Esophagus muscularis mucosa (tissue), 4 donors: Measurements from ENCODE around the gene BMP8A. TPM values are rescaled to one million over a fixed set of nuclear protein-coding genes. Genes with fewer than 3 reads are reported as not detected.
"Not testable (repeated sequence)": the region's sequence is repeated elsewhere in the genome, so short reads cannot be mapped to it uniquely, and the experiment has no call there.

ENCODE experiments used
- DNase-seq: peaks from one replicate; pipeline ENCODE4 v3.0.0-alpha.2; 2017; ENCODE audit errors: extremely low spot score
- H3K27ac ChIP-seq, 4 donors: fragments of 200-600 bp; sonication (generic); replicated peaks in 1 of 4; 1 replicate in 3 of 4; 2 replicates in 1 of 4; pipeline ENCODE4 v1.5.1; 2016 to 2019; ENCODE audit warnings: mild to moderate bottlenecking in 1 of 4
- H3K27me3 ChIP-seq, 4 donors: fragments of 200-600 bp; sonication (generic); one replicate each; pipeline versions ENCODE4 v1.5.1 to v1.6.0; 2016 to 2019
- H3K36me3 ChIP-seq, 4 donors: fragments of 200-600 bp; sonication (generic); one replicate each; pipeline ENCODE4 v1.5.1; 2016 to 2019
- H3K4me1 ChIP-seq, 4 donors: fragments of 200-600 bp; sonication (generic); one replicate each; pipeline ENCODE4 v1.5.1; 2016 to 2019
- H3K4me3 ChIP-seq, 4 donors: fragments of 200-600 bp; sonication (generic); 1 replicate in 2 of 4; 2 replicates in 2 of 4; pipeline ENCODE4 v1.5.1; 2016 to 2019; ENCODE audit warnings: mild to moderate bottlenecking in 4 of 4, moderate library complexity in 1 of 4
- H3K9me3 ChIP-seq, 4 donors: fragments of 200-600 bp; sonication (generic); 1 replicate in 3 of 4; 2 replicates in 1 of 4; pipeline ENCODE4 v1.5.1; 2016 to 2019
- CTCF ChIP-seq, 3 experiments: fragments of 200-600 bp in 2 of 3; fragments of 450-650 bp in 1 of 3; sonication (generic) in 2 of 3; IDR thresholded peaks; one replicate each; pipeline ENCODE4 v1.5.1; 2017 to 2019; ENCODE audit warnings: antibody characterized with exemption in 3 of 3, mild to moderate bottlenecking in 2 of 3, moderate library complexity in 1 of 3
- EP300 ChIP-seq: sonication (generic); formaldehyde crosslinking; IDR thresholded peaks from one replicate; pipeline ENCODE4 v1.6.1; 2017; ENCODE audit warnings: antibody characterized with exemption
- POLR2A ChIP-seq: fragments of 450-650 bp; IDR thresholded peaks from one replicate; pipeline ENCODE4 v1.6.1; 2017; ENCODE audit warnings: antibody characterized with exemption, moderate library complexity, mild to moderate bottlenecking, low read depth
- POLR2AphosphoS5 ChIP-seq, 2 donors: sonication (generic); formaldehyde crosslinking; IDR thresholded peaks; one replicate each; pipeline ENCODE4 v1.6.1; 2017; ENCODE audit warnings: antibody characterized with exemption in 2 of 2
- WGBS: methylation state at CpG from one replicate; pipeline ENCODE4 v1.1.5; 2018; 5-methylcytosine and 5-hydroxymethylcytosine counted together
- intact Hi-C: fragments of 100-400 bp; cut with DNase I; formaldehyde crosslinking; loops from one replicate; pipeline ENCODE4 v1.15.1; 2023
- total RNA-seq, 4 donors: library from RNA; depleted of rRNA; stranded (reverse); fragments of >200 nt; gene quantifications; one replicate each; pipeline versions ENCODE4 v1.1.0 to v1.2.1, GENCODE V29; 2016

BMP8A gene
- total RNA-seq, 4 donors from 2014 or later: 0.99 to 3.0 (median 2.2) TPM

- H3K9me3 ChIP-seq: no peaks in the 10 kb centered on the region
- H3K27ac ChIP-seq: no peak overlapping the region
- H3K36me3 ChIP-seq: peaks cover 93 to 100% (median 97%) of the 10 kb centered on the region in 4 donors
- no peaks in the 10 kb centered on the region for H3K27me3 ChIP-seq
- TF ChIP-seq POLR2AphosphoS5 (IDR thresholded peaks at IDR 0.05): no peak
- TF ChIP-seq CTCF (IDR thresholded peaks at IDR 0.05): no peak
- TF ChIP-seq POLR2A: no peak
- no peak for TF ChIP-seq EP300
- no peak for DNase-seq
- H3K4me3 ChIP-seq: no peak overlapping the region
- whole genome bisulfite sequencing: 20% methylated on average over 1 of the region's 1 CpG
- intact Hi-C loops: no loop called here
- H3K4me1 ChIP-seq: peaks cover 0 to 14% (median 8%) of the 10 kb centered on the region in 4 donors
Measured at GRCh38 chr1:39462074-39462473, 29.4 kb upstream of the BMP8A start.

- H3K4me1 ChIP-seq: peaks cover 0 to 18% (median 11%) of the 10 kb centered on the region in 4 donors
- no peaks in the 10 kb centered on the region for H3K27me3 ChIP-seq
- peak overlapping the region in 2 of 4 donors; percentile 13 to 51 for H3K27ac ChIP-seq
- H3K9me3 ChIP-seq: no peaks in the 10 kb centered on the region
- TF ChIP-seq CTCF (IDR thresholded peaks at IDR 0.05) (no peak), POLR2A (no peak), EP300 (no peak), POLR2AphosphoS5 (IDR thresholded peaks at IDR 0.05) (no peak)
- intact Hi-C loops: no loop called here
- no peak overlapping the region for H3K4me3 ChIP-seq
- WGBS: 80% methylated on average over 3 of the region's 3 CpGs
- DNase-seq: no peak
- peaks cover 72 to 100% (median 92%) of the 10 kb centered on the region in 4 donors for H3K36me3 ChIP-seq
Measured at GRCh38 chr1:39466413-39467107, 24.9 kb upstream of the BMP8A start.

GRCh38 chr1:39467108-39467720 is 24.2 kb upstream of the BMP8A start:
- WGBS: 75% methylated on average over 16 of the region's 16 CpGs
- intact Hi-C loops, H3K4me3 ChIP-seq, H3K9me3 ChIP-seq, DNase-seq, H3K27me3 ChIP-seq: not testable (repeated sequence)
- H3K36me3 ChIP-seq: peaks cover 65 to 100% (median 91%) of the 10 kb centered on the region in 4 donors
- peak in 1 of 3 experiments; percentile 2 for TF ChIP-seq CTCF (IDR thresholded peaks at IDR 0.05)
- peaks cover 0 to 18% (median 11%) of the 10 kb centered on the region in 4 donors for H3K4me1 ChIP-seq
- peak overlapping the region in 2 of 4 donors; percentile 13 to 51 for H3K27ac ChIP-seq

GRCh38 chr1:39469150-39469549 is 22.3 kb upstream of the BMP8A start:
- peaks cover 59 to 99% (median 89%) of the 10 kb centered on the region in 4 donors for H3K36me3 ChIP-seq
- TF ChIP-seq CTCF (IDR thresholded peaks at IDR 0.05) (no peak), POLR2AphosphoS5 (IDR thresholded peaks at IDR 0.05) (no peak), POLR2A (no peak), EP300 (no peak)
- 73% methylated on average over 3 of the region's 3 CpGs for WGBS

More at GRCh38 chr1:39469150-39469549, 22.3 kb upstream of the BMP8A start:
- Histone ChIP-seq H3K27ac (no peak overlapping the region), H3K4me1 (peaks cover 0 to 18% (median 11%) of the 10 kb centered on the region in 4 donors), H3K4me3 (no peak overlapping the region), H3K9me3 (no peaks in the 10 kb centered on the region), H3K27me3 (no peaks in the 10 kb centered on the region)
- intact Hi-C loops: no loop called here
- no peak for DNase-seq
